Activated CD4-positive, alpha-beta T cell treated with anti-CD3 and anti-CD28 coated beads for 4 hours (primary cell): ENCODE measurements around the gene PRDM16.

ENCODE experiments used
- DNase-seq, 2 donors: peaks; one replicate each; pipeline ENCODE4 v3.0.0-alpha.2; 2020

Gene PRDM16

GRCh38 chr1:3386205-3387002 is 317.4 kb downstream of the PRDM16 start:
- no peak for DNase-seq

- no peak for DNase-seq
These were observed 318.4 kb downstream of the PRDM16 start for GRCh38 chr1:3387401-3387800.

GRCh38 chr1:3389093-3389833 is 320.3 kb downstream of the PRDM16 start:
- DNase-seq, result no peak

- DNase-seq, result no peak
These were observed 321.3 kb downstream of the PRDM16 start for GRCh38 chr1:3390291-3390690.

DNA sequence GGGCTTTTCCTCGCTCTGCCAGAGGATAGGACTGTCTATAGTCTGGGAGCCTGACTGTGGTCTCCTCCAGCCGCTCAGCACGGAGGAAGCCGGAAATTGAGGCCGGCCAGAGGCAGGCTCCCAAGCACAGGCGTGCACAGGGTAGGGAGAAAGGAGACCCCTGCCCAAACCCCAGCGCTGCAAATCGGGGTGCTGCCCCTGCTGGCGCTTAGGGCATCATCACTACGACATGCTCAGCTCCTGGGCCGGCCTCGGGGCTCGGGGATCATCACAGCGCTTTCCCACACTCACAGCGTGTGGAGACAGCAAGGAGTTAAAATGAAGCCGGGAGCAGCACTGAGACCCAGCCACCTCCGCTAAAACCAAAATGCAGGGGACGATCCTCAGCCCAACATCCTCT is 322.7 kb downstream of the PRDM16 start:
- no peak for DNase-seq

GRCh38 chr1:3393024-3393986 is 324.3 kb downstream of the PRDM16 start:
- no peak for DNase-seq

DNA sequence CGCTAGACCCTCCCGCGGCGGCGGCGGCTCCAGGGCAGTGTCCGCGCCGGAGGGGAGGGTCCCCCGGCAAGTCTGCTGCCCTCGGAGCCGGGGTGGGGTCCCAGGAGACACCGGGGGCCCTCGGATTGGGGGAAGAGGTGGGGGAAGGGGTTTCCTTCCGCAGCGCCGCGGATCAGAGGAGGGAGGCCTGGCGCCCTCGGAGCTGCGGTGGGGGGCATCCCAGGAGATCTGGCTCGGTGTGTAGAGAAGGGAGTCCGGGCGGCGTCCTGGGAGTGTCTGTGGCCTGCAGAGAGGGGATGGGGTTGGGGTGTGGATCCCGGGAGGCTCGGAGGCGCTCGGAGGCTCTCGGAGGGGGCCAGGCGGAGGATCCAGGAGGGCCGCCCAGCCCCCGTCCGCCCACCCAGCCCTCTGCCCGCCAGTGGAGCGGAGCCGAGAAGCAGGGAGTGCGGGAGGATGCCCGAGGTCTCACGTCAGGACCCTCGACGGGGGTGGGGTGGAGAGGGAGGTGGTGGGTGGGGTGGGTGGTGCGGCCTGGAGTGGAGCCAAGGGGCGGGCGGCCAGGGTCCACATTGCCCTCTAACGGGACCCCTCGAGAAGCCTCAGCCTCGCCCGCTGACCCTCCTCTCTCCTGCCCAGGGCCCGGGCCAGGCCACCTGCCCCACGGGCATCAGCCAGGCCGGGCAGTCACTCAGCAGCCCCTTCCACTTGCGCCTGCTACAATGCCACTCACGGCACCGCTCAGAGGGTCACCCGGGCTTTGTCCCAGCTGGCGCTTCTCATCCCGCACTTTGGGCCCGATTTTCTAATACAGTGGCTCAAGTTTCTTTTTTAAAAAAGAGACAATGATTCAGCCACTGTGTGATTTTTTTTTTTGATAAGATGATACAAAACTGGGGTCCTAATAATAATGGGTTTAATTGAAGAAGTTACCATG is 325.3 kb downstream of the PRDM16 start:
- no peak for DNase-seq

DNA sequence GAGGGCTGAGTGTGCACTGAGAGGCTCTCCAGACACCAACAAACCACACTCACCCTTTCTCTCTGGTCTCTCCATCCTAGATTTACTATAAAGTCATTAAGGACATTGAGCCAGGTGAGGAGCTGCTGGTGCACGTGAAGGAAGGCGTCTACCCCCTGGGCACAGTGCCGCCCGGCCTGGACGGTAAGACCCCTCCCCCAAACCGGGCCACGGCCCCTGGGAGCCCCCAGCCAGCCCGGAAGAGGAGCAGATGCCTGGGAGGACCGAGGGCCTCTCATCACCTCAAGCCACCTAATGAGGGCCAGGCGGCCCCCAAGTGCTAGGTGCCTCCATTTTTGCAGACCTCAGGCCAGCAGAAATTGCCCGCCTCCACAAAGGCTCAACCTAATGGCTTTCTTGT is 327.4 kb downstream of the PRDM16 start:
- no peak for DNase-seq

- DNase-seq, result no peak
These were observed 328.3 kb downstream of the PRDM16 start for GRCh38 chr1:3397311-3397710.

DNA sequence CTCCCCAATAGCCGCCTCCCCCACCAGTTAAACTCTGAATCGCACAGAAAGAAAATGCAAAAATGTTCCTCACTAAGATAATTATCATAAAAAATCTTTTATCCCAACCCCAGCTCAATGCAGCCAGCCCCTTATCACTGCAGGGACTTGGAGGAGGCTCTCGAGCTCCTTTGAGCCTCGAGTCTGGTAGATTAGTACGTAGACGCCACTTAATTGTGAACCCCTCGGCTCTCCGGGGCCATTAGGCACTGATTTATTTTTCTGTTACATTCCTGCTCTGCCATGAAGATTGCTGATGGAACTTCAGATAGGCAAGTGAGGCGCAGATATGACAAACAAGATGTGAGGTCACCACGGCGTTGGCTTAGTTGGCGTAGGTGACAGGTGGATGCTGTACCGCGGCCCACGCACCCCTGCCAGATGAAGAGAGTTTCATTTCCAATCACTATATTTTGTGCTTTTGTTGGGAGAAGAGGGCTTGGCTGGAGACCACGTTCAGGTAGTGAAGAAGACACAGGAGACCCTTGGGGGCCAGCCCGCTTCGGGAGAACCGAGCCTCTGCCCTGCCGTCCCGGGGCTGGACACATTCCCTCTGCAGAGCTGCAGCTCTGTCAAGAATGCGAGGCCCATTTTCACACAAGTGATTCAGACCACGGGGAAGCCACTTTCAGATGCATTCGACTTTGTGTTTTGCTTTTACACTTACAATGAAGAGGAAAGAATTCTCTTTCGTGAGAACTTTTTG is 329.6 kb downstream of the PRDM16 start:
- no peak for DNase-seq

- no peak for DNase-seq
These were observed 330.7 kb downstream of the PRDM16 start for GRCh38 chr1:3399732-3400131.

- DNase-seq, result no peak
These were observed 332.7 kb downstream of the PRDM16 start for GRCh38 chr1:3401585-3402257.

DNA sequence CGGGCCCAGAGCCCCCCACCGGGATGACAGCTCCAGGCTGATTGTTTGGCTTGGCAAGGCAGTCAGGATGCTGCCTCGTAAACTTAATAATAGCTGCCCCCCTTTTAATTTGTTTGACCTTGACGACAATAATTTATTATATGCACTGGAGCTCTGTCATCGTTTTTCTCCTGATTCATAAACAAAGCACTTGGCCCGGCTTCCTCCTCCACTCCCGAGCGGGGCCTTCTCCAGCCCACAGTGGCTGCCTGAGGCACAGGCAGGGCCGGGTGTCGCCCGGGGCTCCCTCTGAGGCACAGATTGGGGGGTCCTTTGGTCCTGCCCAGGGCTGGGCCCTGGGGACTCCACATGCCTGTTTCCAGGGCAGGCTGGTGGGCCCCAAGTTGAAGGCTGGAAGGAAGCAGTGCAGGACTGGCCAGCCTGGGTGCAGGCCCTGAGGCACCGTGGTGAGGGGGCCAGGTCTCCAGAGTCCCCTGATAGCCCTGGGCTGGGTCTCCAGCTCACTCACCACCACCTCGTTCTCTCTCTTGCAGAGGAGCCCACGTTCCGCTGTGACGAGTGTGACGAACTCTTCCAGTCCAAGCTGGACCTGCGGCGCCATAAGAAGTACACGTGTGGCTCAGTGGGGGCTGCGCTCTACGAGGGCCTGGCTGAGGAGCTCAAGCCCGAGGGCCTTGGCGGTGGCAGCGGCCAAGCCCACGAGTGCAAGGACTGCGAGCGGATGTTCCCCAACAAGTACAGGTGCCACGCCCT is 333.4 kb downstream of the PRDM16 start:
- no peak for DNase-seq

DNA sequence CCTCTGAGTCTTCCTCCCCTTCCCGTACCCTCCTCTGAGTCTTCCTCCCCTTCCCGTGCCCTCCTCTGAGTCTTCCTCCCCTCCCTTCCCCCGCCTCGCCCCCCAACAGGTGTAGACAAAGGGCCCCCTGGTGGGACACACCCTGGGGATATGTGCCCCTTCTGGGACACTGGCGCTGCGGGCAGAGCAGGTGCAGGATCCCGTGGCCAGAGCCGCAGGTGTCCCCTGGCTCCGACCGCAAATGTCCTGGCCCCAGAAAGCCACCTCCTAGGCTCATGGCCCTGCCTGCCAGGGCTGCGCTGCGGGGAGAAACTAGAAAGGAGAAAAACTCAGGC is 334.0 kb downstream of the PRDM16 start:
- no peak for DNase-seq

DNA sequence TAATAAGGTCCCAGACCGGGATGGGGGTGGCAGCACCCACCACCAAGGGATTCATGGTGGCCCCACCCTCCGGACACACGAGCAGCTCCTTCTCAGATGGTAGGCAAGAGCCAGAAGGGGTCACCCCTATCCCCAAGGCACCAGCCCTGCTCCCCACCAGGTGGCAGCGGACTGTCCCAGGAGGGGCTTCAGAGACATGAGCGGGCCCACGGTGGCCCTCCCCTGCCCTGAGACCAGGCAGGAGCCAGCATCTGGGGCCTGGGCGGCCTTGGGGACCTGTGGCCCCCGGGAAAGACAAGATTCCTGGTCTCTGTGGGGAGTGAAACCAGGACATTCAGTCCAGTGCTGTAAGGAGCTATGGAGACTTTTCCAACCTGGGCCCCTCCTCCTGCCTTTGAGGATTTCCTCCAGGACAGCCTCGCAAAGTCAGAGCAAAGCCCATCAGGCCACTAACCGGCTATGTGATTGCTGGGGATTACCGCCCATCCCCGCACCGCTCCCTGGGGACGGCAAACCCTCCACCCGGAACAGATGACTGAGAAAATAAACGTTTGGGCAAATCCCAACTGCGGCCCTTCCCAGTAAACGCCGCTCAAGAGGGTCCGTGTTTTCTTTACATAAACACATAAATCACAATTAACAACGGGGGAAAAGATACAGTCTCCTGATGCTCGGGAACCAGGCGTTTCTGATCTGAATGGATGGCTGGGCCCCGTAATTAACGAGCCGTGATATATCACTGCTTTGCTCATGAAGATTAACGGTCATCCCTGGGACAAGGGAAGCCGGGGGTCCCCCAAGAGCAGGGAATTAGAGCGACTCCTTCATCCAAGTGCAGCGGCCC is 334.6 kb downstream of the PRDM16 start:
- no peak for DNase-seq

GRCh38 chr1:3404301-3404700 is 335.3 kb downstream of the PRDM16 start:
- DNase-seq, result no peak

DNA sequence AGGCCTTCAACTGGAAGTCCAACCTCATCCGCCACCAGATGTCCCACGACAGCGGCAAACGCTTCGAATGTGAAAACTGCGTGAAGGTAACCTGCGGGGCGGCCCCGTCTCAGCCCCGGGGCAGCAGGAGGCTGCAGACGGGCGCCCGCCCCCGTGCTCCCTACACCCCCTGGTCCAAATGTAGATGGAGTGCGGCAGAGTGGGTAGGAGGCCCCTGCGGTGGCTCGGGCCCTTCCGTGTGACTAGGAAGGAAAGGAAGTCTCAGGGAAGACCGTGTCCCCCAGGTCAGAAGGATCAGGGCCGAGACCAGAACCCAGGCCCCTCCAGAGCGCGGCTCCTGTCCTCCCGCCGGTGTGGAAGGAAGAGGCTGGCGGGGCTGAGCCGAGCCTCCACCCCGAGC is 335.8 kb downstream of the PRDM16 start:
- no peak for DNase-seq

- no peak for DNase-seq
These were observed 336.5 kb downstream of the PRDM16 start for GRCh38 chr1:3405491-3405890.
